Naive thymus-derived CD8-positive, alpha-beta T cell (primary cell): ENCODE measurements around the gene DCTPP1. TPM values are rescaled to one million over a fixed set of nuclear protein-coding genes. Genes with fewer than 3 reads are reported as not detected.

Experiments used
- ATAC-seq, 2 donors: fragments of 150-1000 bp; cut with Tn5 transposase in 1 of 2; sonication (Bioruptor Pico), chemical (Tn5 transposase) in 1 of 2; 1 replicate in 1 of 2; 2 replicates in 1 of 2; pipeline ENCODE4 v1.10.0; 2021; ENCODE audit warnings: mild to moderate bottlenecking in 2 of 2, moderate library complexity in 2 of 2
- POLR2A ChIA-PET: fragments of 350-600 bp; sonication (Branson Sonifier 250); formaldehyde crosslinking; loops from one replicate; lab custom pipeline; 2021; ENCODE audit warnings: antibody characterized with exemption; lab: Charles Lee
- DNase-seq, 10 donors: peaks; one replicate each; pipeline versions ENCODE4 v3.0.0 to v3.0.0-alpha.2; 2020 to 2022
- H3K27ac Mint-ChIP-seq, 10 donors: one replicate each; pipeline ENCODE4 v1.8.0; 2020 to 2022; ENCODE audit warnings: mild to moderate bottlenecking in 10 of 10, mixed read lengths in 10 of 10, moderate library complexity in 4 of 10, inconsistent platforms in 1 of 10
- H3K27me3 Mint-ChIP-seq, 5 donors: one replicate each; pipeline ENCODE4 v1.8.0; 2021 to 2022; ENCODE audit warnings: mixed read lengths in 5 of 5
- H3K36me3 Mint-ChIP-seq, 3 donors: one replicate each; pipeline ENCODE4 v1.8.0; 2020 to 2022; ENCODE audit warnings: mixed read lengths in 3 of 3, mild to moderate bottlenecking in 2 of 3, inconsistent platforms in 1 of 3
- H3K4me1 Mint-ChIP-seq, 4 donors: one replicate each; pipeline ENCODE4 v1.8.0; 2021 to 2022; ENCODE audit warnings: mixed read lengths in 4 of 4
- H3K4me3 Mint-ChIP-seq, 10 donors: one replicate each; pipeline ENCODE4 v1.8.0; 2020 to 2022; ENCODE audit warnings: mild to moderate bottlenecking in 10 of 10, mixed read lengths in 10 of 10, moderate library complexity in 6 of 10, inconsistent platforms in 1 of 10
- H3K9me3 Mint-ChIP-seq, 9 donors: one replicate each; pipeline ENCODE4 v1.8.0; 2020 to 2022; ENCODE audit warnings: mixed read lengths in 9 of 9, mild to moderate bottlenecking in 3 of 9, inconsistent platforms in 1 of 9, moderate library complexity in 1 of 9
- polyA plus RNA-seq, 3 donors: library from polyadenylated mRNA; unstranded; fragments of 300-500 nt; fragmentation: Illumina TruSeq; gene quantifications; one replicate each; pipeline ENCODE4 v1.2.3, GENCODE V29; 2021
- total RNA-seq, 8 experiments: library from RNA in 2 of 8; stranded (reverse) in 2 of 8; gene quantifications; one replicate each; pipeline ENCODE4 v1.2.3 and lab custom pipeline; 2021 to 2026

The DCTPP1 gene
- total and polyA plus RNA-seq, 5 experiments from 2014 or later: 15.2 to 79.6 (median 63.0) TPM

GRCh38 chr16:30446203-30446595 is 16.4 kb upstream of the DCTPP1 start:
- Mint-ChIP-seq H3K27ac (peak overlapping the region; percentile 95 to 99 (median 97)), H3K36me3 (peaks cover 12 to 20% (median 12%) of the 10 kb centered on the region in 3 donors), H3K27me3 (no peaks in the 10 kb centered on the region), H3K9me3 (peaks cover 0 to 2% (median 0%) of the 10 kb centered on the region in 9 donors), H3K4me3 (peak overlapping the region; percentile 86 to 98 (median 96)), H3K4me1 (peaks cover 14 to 54% (median 47%) of the 10 kb centered on the region in 4 donors)
- DNase-seq: no peak
- ATAC-seq: no peak
- POLR2A ChIA-PET: interaction anchor here (0.5 to 4.4 kb wide), 14 partner anchors 9 to 204 kb away, joined by 3 to 32 read pairs (median 5); partner anchors contain the start of genes DCTPP1, ITGAL, PRR14 and ZNF689

GRCh38 chr16:30445408-30446202 is 15.8 kb upstream of the DCTPP1 start, which contains the start of gene SEPHS2:
Gene SEPHS2 (minus strand): TSS chr16:30445874. CDS start chr16:30445727, 147 bp downstream.
- Mint-ChIP-seq H3K9me3 (peaks cover 0 to 2% (median 0%) of the 10 kb centered on the region in 9 donors), H3K27me3 (no peaks in the 10 kb centered on the region), H3K4me3 (peak within 1 kb of the TSS; percentile 86 to 98 (median 96)), H3K36me3 (peaks cover 12 to 20% (median 12%) of the 10 kb centered on the region in 3 donors), H3K27ac (peak within 1 kb of the TSS; percentile 95 to 99 (median 97)), H3K4me1 (peaks cover 13 to 49% (median 43%) of the 10 kb centered on the region in 4 donors)
- POLR2A ChIA-PET: interaction anchor here (0.5 to 4.4 kb wide), 20 partner anchors 11 to 205 kb away, joined by 3 to 32 read pairs (median 5); partner anchors contain the start of genes DCTPP1, ITGAL, PRR14 and ZNF688
- DNase-seq (peak; percentile 83 to 99 (median 94)), ATAC-seq (peak; percentile 97)

GRCh38 chr16:30445149-30445407 is 15.2 kb upstream of the DCTPP1 start:
- Mint-ChIP-seq H3K4me1 (peaks cover 12 to 45% (median 40%) of the 10 kb centered on the region in 4 donors), H3K27ac (peak overlapping the region in 8 of 10 donors; percentile 21 to 98 (median 73)), H3K4me3 (peak overlapping the region; percentile 85 to 98 (median 89)), H3K36me3 (peaks cover 12 to 20% (median 12%) of the 10 kb centered on the region in 3 donors), H3K9me3 (peaks cover 0 to 2% (median 0%) of the 10 kb centered on the region in 9 donors), H3K27me3 (no peaks in the 10 kb centered on the region)
- no peak for DNase-seq
- ATAC-seq: no peak
- POLR2A ChIA-PET: interaction anchor here (0.7 to 4.4 kb wide), 17 partner anchors 12 to 205 kb away, joined by 3 to 32 read pairs (median 5); partner anchors contain the start of genes DCTPP1, ITGAL, PRR14 and ZNF688

- H3K4me3 Mint-ChIP-seq: peak overlapping the region; percentile 85 to 98 (median 89)
These were observed 14.7 kb upstream of the DCTPP1 start for GRCh38 chr16:30444231-30445148.

GRCh38 chr16:30443631-30444030 is 13.8 kb upstream of the DCTPP1 start:
- POLR2A ChIA-PET: interaction anchor here (1.0 to 4.4 kb wide), 4 partner anchors 26 to 108 kb away, joined by 3 to 32 read pairs (median 8); partner anchors contain the start of genes ITGAL and ZNF747
- no peak for DNase-seq
- Mint-ChIP-seq H3K4me3 (peak overlapping the region; percentile 12 to 98 (median 86)), H3K36me3 (peaks cover 12 to 20% (median 12%) of the 10 kb centered on the region in 3 donors), H3K9me3 (peaks cover 0 to 2% (median 0%) of the 10 kb centered on the region in 9 donors), H3K4me1 (peaks cover 12 to 50% (median 38%) of the 10 kb centered on the region in 4 donors), H3K27me3 (no peaks in the 10 kb centered on the region), H3K27ac (peak overlapping the region in 7 of 10 donors; percentile 11 to 75 (median 47))
- no peak for ATAC-seq

More at GRCh38 chr16:30444231-30445148, 14.7 kb upstream of the DCTPP1 start:
- DNase-seq (no peak), ATAC-seq (no peak)
- Mint-ChIP-seq H3K4me1 (peaks cover 12 to 44% (median 38%) of the 10 kb centered on the region in 4 donors), H3K27me3 (no peaks in the 10 kb centered on the region), H3K36me3 (peaks cover 12 to 20% (median 12%) of the 10 kb centered on the region in 3 donors), H3K9me3 (peaks cover 0 to 2% (median 0%) of the 10 kb centered on the region in 9 donors), H3K27ac (peak overlapping the region in 9 of 10 donors; percentile 25 to 98 (median 75))
- POLR2A ChIA-PET: interaction anchor here (0.6 to 4.4 kb wide), 16 partner anchors 13 to 142 kb away, joined by 3 to 32 read pairs (median 4); partner anchors contain the start of genes DCTPP1, ITGAL, ZNF688 and ZNF747

- peaks cover 5 to 38% (median 22%) of the 10 kb centered on the region in 4 donors for H3K4me1 Mint-ChIP-seq
- POLR2A ChIA-PET: interaction anchor here (0.6 to 1.7 kb wide), 4 partner anchors 29 to 141 kb away, joined by 3 to 5 read pairs (median 4); no protein-coding TSS in a partner anchor
- H3K27ac Mint-ChIP-seq: no peak overlapping the region
- DNase-seq (no peak), ATAC-seq (no peak)
- H3K27me3 Mint-ChIP-seq: no peaks in the 10 kb centered on the region
- H3K9me3 Mint-ChIP-seq: no peaks in the 10 kb centered on the region
- H3K36me3 Mint-ChIP-seq: peaks cover 12 to 16% (median 12%) of the 10 kb centered on the region in 3 donors
- no peak overlapping the region for H3K4me3 Mint-ChIP-seq
These were observed 10.0 kb upstream of the DCTPP1 start for GRCh38 chr16:30439720-30440348.

- no peaks in the 10 kb centered on the region for H3K27me3 Mint-ChIP-seq
- H3K4me1 Mint-ChIP-seq: peaks cover 9 to 34% (median 16%) of the 10 kb centered on the region in 4 donors
- POLR2A ChIA-PET: interaction anchor here (0.6 to 0.7 kb wide), 2 partner anchors 36 to 101 kb away, joined by 5 to 8 read pairs; no protein-coding TSS in a partner anchor
- H3K36me3 Mint-ChIP-seq: peaks cover 9 to 10% (median 9%) of the 10 kb centered on the region in 3 donors
- DNase-seq (no peak), ATAC-seq (no peak)
- H3K4me3 Mint-ChIP-seq: no peak overlapping the region
- no peaks in the 10 kb centered on the region for H3K9me3 Mint-ChIP-seq
- peak overlapping the region in 2 of 10 donors; percentile 22 to 35 for H3K27ac Mint-ChIP-seq
These were observed 9.0 kb upstream of the DCTPP1 start for GRCh38 chr16:30438835-30439234.

- peaks cover 0 to 26% (median 11%) of the 10 kb centered on the region in 4 donors for H3K4me1 Mint-ChIP-seq
- no peak overlapping the region for H3K4me3 Mint-ChIP-seq
- no peaks in the 10 kb centered on the region for H3K27me3 Mint-ChIP-seq
- no peak for ATAC-seq
- POLR2A ChIA-PET: no interaction called here
- H3K27ac Mint-ChIP-seq: peak overlapping the region in 2 of 10 donors; percentile 13 to 49
- H3K36me3 Mint-ChIP-seq: no peaks in the 10 kb centered on the region
- DNase-seq: no peak
- H3K9me3 Mint-ChIP-seq: no peaks in the 10 kb centered on the region
These were observed 7.7 kb upstream of the DCTPP1 start for GRCh38 chr16:30437511-30438046.

- ATAC-seq: no peak
- no peaks in the 10 kb centered on the region for H3K27me3 Mint-ChIP-seq
- H3K9me3 Mint-ChIP-seq: no peaks in the 10 kb centered on the region
- H3K4me3 Mint-ChIP-seq: no peak overlapping the region
- peaks cover 0 to 16% (median 10%) of the 10 kb centered on the region in 4 donors for H3K4me1 Mint-ChIP-seq
- POLR2A ChIA-PET: interaction anchor here (0.6 kb wide), 2 partner anchors 269 to 896 kb away, joined by 3 to 5 read pairs; no protein-coding TSS in a partner anchor
- no peak for DNase-seq
- peak overlapping the region in 3 of 10 donors; percentile 58 to 77 (median 60) for H3K27ac Mint-ChIP-seq
- H3K36me3 Mint-ChIP-seq: no peaks in the 10 kb centered on the region
These were observed 5.0 kb upstream of the DCTPP1 start for GRCh38 chr16:30434852-30435251.

GRCh38 chr16:30430428-30430970 is 669 bp upstream of the DCTPP1 start:
- DNase-seq (no peak), ATAC-seq (peak; percentile 6 to 13)
- Mint-ChIP-seq H3K36me3 (peaks cover 0 to 23% (median 0%) of the 10 kb centered on the region in 3 donors), H3K9me3 (no peaks in the 10 kb centered on the region), H3K4me1 (peaks cover 5 to 37% (median 13%) of the 10 kb centered on the region in 4 donors), H3K27ac (peak overlapping the region in 1 of 10 donors; percentile 34), H3K4me3 (no peak overlapping the region), H3K27me3 (no peaks in the 10 kb centered on the region)
- POLR2A ChIA-PET: interaction anchor here (0.5 to 3.6 kb wide), 36 partner anchors 10 to 365 kb away, joined by 3 to 75 read pairs (median 6); partner anchors contain the start of genes ALDOA, CORO1A, ITGAL and PRR14

- Mint-ChIP-seq H3K36me3 (peaks cover 0 to 34% (median 0%) of the 10 kb centered on the region in 3 donors), H3K27me3 (no peaks in the 10 kb centered on the region), H3K4me3 (no peak overlapping the region), H3K9me3 (no peaks in the 10 kb centered on the region), H3K27ac (peak overlapping the region in 1 of 10 donors; percentile 75), H3K4me1 (peaks cover 5 to 29% (median 10%) of the 10 kb centered on the region in 4 donors)
- ATAC-seq (peak in 1 of 2 donors; percentile 17), DNase-seq (no peak)
- POLR2A ChIA-PET: interaction anchor here (0.6 to 3.6 kb wide), 33 partner anchors 9 to 578 kb away, joined by 3 to 75 read pairs (median 6); partner anchors contain the start of genes ALDOA, CORO1A, ITGAL and PRR14
These were observed 482 bp downstream of the DCTPP1 start for GRCh38 chr16:30429418-30429677.
